Stimulated activated CD4-positive, alpha-beta T cell treated with anti-CD3 and anti-CD28 coated beads, Interleukin-4, amount 100 ng/mL, for 48 hours (primary cell): ENCODE measurements around the gene POLR1E.

ENCODE experiments used
- DNase-seq, 2 donors: peaks; one replicate each; pipeline ENCODE4 v3.0.0-alpha.2; 2020; ENCODE audit warnings: low read depth in 2 of 2

The POLR1E gene

DNA sequence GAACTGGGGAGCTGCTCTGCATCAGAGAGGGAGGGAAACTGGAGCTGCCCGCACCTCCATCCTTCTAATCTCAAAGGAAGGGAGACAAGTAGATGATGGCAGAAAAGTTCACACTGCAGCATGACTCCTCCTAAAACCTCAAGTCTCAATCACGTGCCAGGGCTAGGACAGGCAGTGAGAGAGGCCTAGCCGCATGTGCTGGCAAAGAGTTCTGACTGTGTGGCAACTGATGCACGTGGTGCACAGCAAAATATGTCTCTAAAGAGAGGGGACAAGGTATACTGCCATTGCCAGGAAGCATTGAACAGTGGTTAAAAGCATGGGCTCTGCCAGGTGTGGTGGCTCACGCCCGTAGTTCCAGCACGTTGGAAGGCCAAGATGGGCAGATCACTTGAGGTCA is 52.4 kb downstream of the POLR1E start:
- DNase-seq: no peak

DNA sequence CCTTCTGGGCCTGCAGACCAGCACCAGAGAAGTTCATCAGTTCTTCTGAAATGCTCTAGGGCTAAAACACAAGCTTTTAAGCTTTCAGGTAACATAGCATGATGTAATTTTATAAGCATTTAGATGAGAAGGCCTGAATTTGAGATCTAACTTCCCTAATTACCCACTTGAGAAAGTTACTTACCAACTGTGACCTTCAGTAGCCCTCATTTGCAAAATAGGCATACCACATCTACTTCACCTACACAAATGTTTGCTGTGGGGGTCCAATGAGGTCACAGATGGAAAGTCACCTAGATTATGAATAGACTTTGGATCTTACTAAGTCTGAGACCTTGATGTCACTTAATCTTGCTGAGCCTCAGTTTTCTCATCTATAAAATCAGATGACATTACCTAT is 53.9 kb downstream of the POLR1E start:
- DNase-seq: no peak

DNA sequence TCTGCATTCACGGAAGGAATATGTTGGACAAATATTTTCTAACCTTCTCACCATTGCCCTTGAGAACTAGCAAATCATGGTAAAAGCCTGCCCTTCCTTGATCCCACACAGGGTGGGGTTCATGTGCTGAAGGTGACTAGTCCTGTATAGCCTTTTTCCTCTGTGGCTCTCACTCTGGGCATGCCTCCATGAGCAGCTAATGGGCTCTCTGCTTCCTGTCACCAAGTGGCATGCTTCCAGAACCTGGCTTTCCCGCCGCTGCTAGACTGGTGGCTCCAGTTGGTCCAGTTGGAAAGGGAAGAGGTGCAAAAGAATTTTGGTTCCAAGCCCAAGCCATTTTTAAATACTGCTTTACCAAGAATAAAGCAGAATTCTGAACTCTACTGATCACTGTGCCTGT is 54.9 kb downstream of the POLR1E start:
- DNase-seq: no peak

DNA sequence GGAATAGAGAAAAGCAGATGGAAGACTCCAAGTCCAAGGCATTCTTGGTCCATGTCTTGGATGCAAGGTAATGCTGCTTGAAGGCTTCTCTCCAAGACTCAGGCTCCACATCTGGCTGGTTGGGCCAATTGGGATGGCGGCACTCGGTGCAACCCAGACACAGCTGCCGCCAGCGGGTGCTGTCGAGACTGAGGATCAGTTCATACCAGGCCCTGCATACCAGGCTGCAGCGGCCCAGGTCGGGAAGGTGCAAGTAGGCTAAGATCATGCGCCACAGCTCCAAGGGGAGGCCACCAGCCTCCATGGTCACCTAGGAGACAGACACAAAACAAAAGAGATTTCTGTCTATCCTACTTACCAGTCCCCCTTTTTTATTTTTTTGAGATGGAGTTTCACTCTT is 55.7 kb downstream of the POLR1E start:
- no peak for DNase-seq

DNA sequence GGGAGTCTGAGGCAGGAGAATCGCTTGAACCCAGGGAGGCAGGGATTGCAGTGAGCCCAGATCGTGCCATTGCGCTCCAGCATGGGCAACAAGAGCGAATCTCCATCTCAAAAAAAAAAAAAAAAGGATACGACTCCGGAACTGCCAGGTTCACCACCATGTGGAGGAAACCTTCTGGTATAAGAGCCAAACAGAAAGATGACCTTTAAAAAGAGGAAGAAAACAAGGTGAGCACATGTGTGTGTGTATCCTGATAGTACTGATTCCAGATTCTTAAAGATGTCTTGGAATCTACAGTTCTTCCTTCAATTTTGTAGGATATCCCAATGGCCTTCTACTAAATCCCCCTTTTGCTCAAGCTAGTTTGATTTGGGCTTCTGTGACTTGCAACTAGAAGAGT is 56.7 kb downstream of the POLR1E start:
- DNase-seq: no peak

DNA sequence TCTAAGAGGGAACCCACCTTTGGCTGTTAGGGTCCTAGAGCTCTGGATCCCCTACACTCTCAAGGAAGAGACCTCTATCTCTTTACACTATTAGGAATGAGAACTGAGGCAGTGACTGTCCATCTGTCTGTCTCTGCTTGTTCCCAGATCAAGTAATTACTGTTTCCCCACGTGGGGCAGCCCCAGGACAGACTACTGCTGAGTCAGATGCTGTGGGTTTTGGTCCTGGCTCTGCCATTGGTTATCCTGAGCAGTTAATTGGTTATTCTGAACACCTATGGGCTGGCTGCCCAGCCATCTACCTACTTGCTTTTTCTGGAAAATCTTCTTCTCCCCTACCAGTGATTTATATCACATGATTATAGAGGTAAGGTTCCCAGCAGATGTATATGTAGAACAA is 57.1 kb downstream of the POLR1E start:
- DNase-seq: no peak

DNA sequence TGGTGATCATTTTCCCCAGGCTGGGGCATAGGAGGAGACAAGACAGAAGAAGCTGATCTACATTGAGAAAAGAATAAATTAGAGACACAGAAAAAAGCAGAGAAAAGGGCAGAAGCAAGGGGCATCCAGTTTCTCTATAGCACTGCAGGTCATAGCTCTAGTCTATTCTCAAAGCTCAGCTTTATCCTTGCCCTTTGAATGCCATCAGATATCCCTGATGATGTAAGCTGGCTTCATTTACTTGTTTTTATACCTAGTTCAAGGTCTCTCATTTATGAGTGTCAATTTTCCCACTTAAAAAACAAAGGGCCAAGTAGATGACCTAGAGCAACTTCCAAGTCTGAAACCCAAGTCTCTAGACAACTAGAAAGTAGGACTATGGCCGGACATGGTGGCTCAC is 57.7 kb downstream of the POLR1E start:
- no peak for DNase-seq

DNA sequence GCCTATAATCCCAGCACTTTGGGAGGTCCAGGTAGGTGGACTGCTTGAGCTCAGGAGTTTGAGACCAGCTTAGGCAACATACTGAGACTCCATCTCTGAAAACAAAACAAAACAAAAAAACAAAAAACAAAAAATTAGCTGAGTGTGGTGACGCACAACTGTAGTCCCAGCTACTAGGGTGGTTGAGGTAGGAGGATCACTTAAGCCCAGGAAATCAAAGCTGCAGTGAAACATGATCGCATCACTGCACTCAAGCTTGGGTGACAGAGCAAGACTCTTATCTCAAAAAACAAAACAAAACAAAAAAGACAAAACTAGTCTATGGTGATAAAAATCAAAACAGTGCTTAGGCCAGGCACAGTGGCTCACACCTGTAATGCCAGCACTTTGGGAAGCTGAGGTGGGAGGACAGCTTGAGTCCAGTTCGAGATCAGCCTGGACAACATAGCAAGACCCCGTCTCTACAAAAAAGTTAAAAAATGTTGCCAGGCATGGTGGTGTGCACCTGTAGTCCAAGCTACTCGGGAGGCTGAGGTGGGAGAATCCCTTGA is 61.7 kb downstream of the POLR1E start:
- DNase-seq: no peak

DNA sequence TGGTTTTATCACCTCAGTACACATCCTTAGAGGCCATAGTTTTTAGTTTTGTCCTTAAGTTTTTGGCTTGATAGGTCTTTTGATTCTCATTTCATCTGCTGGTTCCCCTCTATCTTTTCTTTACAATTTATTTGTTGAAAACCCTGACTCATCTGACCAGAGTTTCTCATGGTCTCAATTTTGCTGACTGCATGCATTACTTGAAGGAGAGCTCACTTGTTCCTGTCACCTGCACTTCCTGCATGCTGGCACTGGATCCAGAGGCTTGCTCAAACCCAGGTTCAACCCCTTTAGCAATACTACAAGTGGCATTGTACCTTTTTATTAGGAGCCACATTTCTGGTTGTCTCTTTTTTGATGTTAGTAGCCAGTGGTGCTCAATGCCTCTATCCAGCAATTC is 63.8 kb downstream of the POLR1E start:
- no peak for DNase-seq

GRCh38 chr9:37550781-37551180 is 65.0 kb downstream of the POLR1E start:
- no peak for DNase-seq

GRCh38 chr9:37551468-37551867 is 65.7 kb downstream of the POLR1E start:
- DNase-seq: no peak

DNA sequence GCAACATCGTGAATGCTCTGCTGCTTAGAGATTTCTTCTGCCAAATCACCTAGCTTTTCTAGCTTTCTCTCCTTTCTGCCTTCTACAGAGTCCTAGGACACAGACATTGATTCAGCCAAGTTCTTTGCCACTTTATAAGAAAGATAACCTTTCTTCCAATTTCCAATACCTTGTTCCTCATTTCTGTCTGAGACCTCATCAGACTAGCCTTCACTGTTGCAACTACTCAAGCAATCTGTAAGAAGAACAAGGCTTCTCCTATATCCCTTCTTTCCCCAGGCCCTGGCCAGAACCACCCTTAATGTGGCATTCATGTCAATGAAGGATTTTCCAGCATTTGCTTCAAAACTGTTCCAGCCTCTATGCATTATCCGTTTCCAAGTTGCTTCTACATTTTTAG is 66.1 kb downstream of the POLR1E start:
- no peak for DNase-seq
